ENCODE results near the gene HNRNPH3. TPM values are rescaled to one million over a fixed set of nuclear protein-coding genes. Genes with fewer than 3 reads are reported as not detected.
"Not testable (repeated sequence)": the region's sequence is repeated elsewhere in the genome, so short reads cannot be mapped to it uniquely, and the experiment has no call there.

The HNRNPH3 gene
- total RNA-seq = 100 to 1,000 TPM in 1 of 2 donors, 10 to 100 TPM in 1; 81.5 to 130 TPM
- long read RNA-seq, transcript HNRNPH3-202 (10 exons, 1,332 nt) = minor isoform, 7 of 37 reads
- long read RNA-seq, transcript HNRNPH3-201 (10 exons, 2,339 nt) = major isoform, 8 of 37 reads
- long read RNA-seq, partial matches to known transcripts = 1 of 37 reads
- long read RNA-seq, other reads (novel, unspliced or antisense) = 21 of 37 reads

- peak; percentile 98 for DNase-seq
- ATAC-seq = peak; percentile 93
- intact Hi-C loops (cut with DNase I) = loop anchor here in 1 of 2 donors (10.0 kb wide), 1 partner anchor 257 kb away; the partner anchor contains the start of gene HERC4
Observed at GRCh38 chr10:68331455-68332258, at the start of gene HNRNPH3. TSS of gene HNRNPH3 (plus strand) at chr10:68332064. CDS start at chr10:68337222, 5,158 bp downstream.

- ATAC-seq (no peak), DNase-seq (no peak)
- intact Hi-C loops (cut with DNase I) = no loop called here
Observed at GRCh38 chr10:68284062-68285001, 47.5 kb upstream of the HNRNPH3 start.

- intact Hi-C loops (cut with DNase I) = no loop called here
- ATAC-seq (no peak), DNase-seq (no peak)
Observed at GRCh38 chr10:68288717-68289116, 43.1 kb upstream of the HNRNPH3 start.

- no peak for ATAC-seq
- DNase-seq = no peak
- intact Hi-C loops (cut with DNase I) = no loop called here
Observed at GRCh38 chr10:68290736-68291135, 41.1 kb upstream of the HNRNPH3 start.

DNA sequence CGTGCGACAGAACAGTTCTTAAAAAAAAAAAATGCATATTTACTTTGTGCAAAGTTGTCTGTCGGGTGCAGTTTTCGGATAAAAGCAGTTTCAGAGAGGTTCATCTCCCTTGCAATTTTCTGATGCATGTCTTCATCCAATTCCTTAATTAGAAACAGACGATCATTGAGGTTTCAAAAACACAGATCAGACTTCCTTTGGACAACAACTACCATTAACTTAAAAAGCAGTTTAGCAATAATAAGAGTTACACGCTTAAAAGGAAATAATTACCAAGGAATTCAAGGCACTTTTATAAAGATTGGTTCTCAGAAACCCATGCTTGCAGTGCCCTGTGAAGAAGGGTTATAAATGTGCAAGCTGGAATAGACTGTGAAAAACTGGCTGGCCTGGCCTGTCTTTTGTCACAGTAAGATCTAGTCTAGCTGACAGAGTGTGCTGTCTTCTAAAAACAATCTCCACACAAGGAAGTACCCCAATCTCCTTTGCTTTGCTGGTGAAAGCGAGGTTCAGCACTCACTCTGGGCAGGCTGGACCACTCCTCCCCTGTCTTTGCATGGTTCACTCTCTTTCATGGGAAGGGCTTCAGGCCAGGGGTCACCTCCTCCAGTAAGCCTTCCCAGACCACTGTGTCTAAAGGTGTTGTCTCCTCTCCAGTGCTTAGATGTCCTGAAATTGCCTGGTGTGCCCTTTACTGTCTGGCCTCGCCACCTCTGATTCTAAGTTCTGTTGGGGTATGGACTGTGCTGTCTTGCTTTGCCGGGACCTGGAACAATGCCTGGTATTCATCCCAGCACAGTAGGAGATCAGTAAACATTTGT lies 34.8 kb upstream of the HNRNPH3 start:
- DNase-seq (no peak), ATAC-seq (no peak)
- intact Hi-C loops (cut with DNase I) = no loop called here

GRCh38 chr10:68301301-68301700 lies 30.6 kb upstream of the HNRNPH3 start:
- intact Hi-C loops (cut with DNase I) = loop anchor here (5.0 to 10.0 kb wide), 3 partner anchors 69 to 89 kb away; partner anchors contain the start of gene ATOH7 (in 1 of the 2)
- DNase-seq = no peak
- no peak for ATAC-seq

GRCh38 chr10:68301790-68302502 lies 29.9 kb upstream of the HNRNPH3 start:
- intact Hi-C loops (cut with DNase I) = loop anchor here (5.0 to 10.0 kb wide), 3 partner anchors 70 to 90 kb away; partner anchors contain the start of gene ATOH7 (in 1 of the 2)
- no peak for DNase-seq
- ATAC-seq = peak; percentile 60 to 68

DNA sequence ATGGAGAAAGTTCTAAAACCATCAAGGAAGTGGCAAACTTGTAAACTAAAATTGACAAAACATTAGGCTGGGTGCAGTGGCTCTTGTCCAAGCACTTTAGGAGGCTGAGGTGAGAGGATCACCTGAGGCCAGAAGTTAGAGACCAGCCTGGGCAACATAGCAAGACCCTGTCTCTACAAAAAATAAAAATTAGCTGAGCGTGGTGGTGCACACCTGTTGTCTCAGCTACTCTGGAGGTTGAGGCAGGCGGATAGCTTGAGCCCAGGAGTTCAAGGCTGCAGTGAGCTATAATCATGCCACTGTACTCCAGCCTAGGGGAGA lies 29.4 kb upstream of the HNRNPH3 start:
- intact Hi-C loops (cut with DNase I) = loop anchor here (5.0 to 10.0 kb wide), 3 partner anchors 70 to 90 kb away; partner anchors contain the start of gene ATOH7 (in 1 of the 2)
- DNase-seq (no peak), ATAC-seq (peak in 1 of 2 donors; percentile 23)

- no peak for ATAC-seq
- intact Hi-C loops (cut with DNase I) = loop anchor here (5.0 to 10.0 kb wide), 3 partner anchors 71 to 91 kb away; partner anchors contain the start of gene ATOH7 (in 1 of the 2)
- no peak for DNase-seq
Observed at GRCh38 chr10:68302871-68303270, 29.0 kb upstream of the HNRNPH3 start.

DNA sequence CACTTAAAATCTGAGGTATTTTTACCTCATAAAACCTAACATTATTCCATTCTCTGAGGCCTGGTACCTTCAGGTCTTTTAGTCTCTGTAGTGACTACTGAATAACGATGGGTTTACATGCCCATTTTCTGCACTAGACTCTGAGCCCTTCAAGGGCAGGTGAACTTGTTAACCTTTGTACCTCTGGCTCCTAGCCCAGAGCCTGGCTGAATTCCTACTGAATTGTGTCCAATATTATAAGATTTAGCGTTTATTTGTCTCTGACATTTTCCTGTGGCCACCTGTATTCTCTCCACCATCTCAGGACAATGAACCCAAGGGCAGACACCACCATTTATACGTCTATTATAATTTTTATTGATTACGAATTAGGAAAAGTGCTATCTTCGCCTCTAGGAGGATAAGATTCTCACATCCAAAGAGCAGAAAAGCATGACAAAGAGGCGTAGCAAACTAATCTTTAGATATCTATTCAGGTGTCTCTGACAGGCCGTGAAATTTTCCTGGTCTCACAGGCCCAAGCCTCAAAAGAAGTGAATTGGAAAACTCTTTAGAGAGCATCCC lies 27.9 kb upstream of the HNRNPH3 start:
- DNase-seq = no peak
- intact Hi-C loops (cut with DNase I) = loop anchor here (5.0 to 10.0 kb wide), 3 partner anchors 72 to 92 kb away; partner anchors contain the start of gene ATOH7 (in 1 of the 2)
- no peak for ATAC-seq

- ATAC-seq (no peak), DNase-seq (no peak)
- intact Hi-C loops (cut with DNase I) = loop anchor here in 1 of 2 donors (10.0 kb wide), 1 partner anchor 91 kb away; no protein-coding TSS in a partner anchor
Observed at GRCh38 chr10:68305854-68306253, 26.0 kb upstream of the HNRNPH3 start.

GRCh38 chr10:68310531-68310930 lies 21.3 kb upstream of the HNRNPH3 start:
- no peak for DNase-seq
- intact Hi-C loops (cut with DNase I) = no loop called here
- no peak for ATAC-seq

DNA sequence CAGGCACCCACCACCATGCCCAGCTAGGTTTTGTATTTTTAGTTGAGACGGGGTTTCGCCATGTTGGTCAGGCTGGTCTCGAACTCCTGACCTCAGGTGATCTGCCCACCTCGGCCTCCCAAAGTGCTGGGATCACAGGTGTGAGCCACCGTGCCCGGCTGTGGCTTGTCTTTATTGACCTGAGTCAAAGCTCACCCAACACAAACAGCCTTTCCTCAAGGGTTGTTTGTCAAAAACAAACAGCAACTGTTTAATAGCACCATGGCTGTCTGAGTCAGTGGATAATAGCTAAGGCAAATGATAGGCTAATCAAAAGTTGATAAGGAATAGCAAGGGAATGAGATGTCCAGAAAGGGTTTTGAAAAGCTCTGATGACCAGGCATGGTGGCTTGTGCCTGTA lies 16.9 kb upstream of the HNRNPH3 start:
- DNase-seq; ATAC-seq; intact Hi-C loops (cut with DNase I): not testable (repeated sequence)

DNA sequence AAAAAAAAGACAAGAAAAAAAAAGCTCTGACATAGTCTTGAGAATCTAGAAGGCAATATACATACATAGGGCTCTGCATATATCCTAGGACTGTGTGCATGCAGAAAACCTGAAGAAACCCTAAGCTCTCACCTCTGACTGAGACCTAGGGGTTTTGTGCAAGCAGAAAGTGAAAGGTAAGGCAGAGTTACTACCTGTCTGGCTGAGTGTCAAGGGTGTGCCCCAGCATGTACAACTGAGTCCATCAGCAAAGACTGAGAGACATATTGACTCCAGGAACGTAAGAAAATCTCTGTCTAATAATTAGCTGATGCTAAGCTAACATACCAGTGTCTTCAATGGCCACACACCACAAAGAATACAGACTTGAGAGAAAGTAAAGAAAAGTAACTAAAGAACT lies 16.3 kb upstream of the HNRNPH3 start:
- DNase-seq (no peak), ATAC-seq (no peak)
- intact Hi-C loops (cut with DNase I) = no loop called here

GRCh38 chr10:68318331-68319059 lies 13.4 kb upstream of the HNRNPH3 start:
- DNase-seq (no peak), ATAC-seq (no peak)
- intact Hi-C loops (cut with DNase I) = no loop called here

DNA sequence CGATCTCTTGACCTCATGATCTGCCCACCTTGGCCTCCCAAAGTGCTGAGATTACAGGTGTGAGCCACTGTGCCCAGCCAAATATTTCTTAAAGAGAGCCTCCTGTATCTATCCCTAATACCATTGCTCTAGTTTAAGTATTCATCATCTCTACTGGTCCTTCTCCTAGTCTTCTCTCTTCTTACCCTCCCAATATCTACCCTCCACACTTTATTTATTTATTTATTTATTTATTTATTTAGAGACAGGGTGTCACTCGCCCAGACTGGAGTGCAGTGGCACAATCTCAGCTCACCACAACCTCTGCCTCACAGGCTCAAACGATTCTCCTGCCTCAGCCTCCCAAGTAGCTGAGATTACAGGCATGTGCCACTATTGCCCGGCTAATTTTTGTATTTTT lies 7.5 kb upstream of the HNRNPH3 start:
- DNase-seq; ATAC-seq; intact Hi-C loops (cut with DNase I): not testable (repeated sequence)
